Measurements from ENCODE around the gene S100G. TPM values are rescaled to one million over a fixed set of nuclear protein-coding genes. Genes with fewer than 3 reads are reported as not detected.

Gene S100G
- total and polyA plus RNA-seq, 2 donors (not counting 3 experiments of a cell fraction or from before 2014, with no cell fraction given) = not detected

GRCh38 chrX:16603822-16604221 lies 46.1 kb upstream of the S100G start:
- no peak overlapping the region for H3K4me3 ChIP-seq (replicated peaks in 1 of 3; ENCODE audit: insufficient read depth in 1 of 3, low read depth in 1 of 3, low read length in 3 of 3)
- intact Hi-C loops (cut with micrococcal nuclease) = no loop called here
- H3K27ac ChIP-seq (ENCODE audit: insufficient read depth, low read depth, low read length) = no peak overlapping the region
- dilution Hi-C loops (cut with MboI; ENCODE audit: extremely low pct_ligation_motif_present, low sequenced_read_pairs) = no loop called here
- H3K4me2 ChIP-seq (ENCODE audit: insufficient read depth, low read length) = peak overlapping the region; percentile 47
- no peaks in the 10 kb centered on the region for H3K27me3 ChIP-seq (ENCODE audit: control insufficient read depth in 2 of 2, insufficient read depth in 2 of 2, low read length in 2 of 2)
- ChIA-PET POLR2A (no interaction called here), CTCF (no interaction called here)
- H4K20me1 ChIP-seq (replicated peaks; ENCODE audit: control insufficient read depth, extremely low read depth, insufficient read depth, low read length) = no peaks in the 10 kb centered on the region
- FAIRE-seq = peak; percentile 71
- H3K36me3 ChIP-seq (ENCODE audit: control insufficient read depth in 2 of 2, extremely low read depth in 1 of 2, insufficient read depth in 2 of 2, low read length in 2 of 2) = no peaks in the 10 kb centered on the region
- no peak overlapping the region for H2AFZ ChIP-seq (ENCODE audit: low read depth, low read length)
- H3K9ac ChIP-seq (replicated peaks; ENCODE audit: extremely low read depth, insufficient read depth, low read length) = no peak overlapping the region
- peak; percentile 10 for TF ChIP-seq GATA2 (IDR thresholded peaks at IDR 0.05; ENCODE audit: insufficient read depth, insufficient read length, low read depth, low read length)
- TF ChIP-seq POLR2AphosphoS5 (IDR thresholded peaks at IDR 0.05; ENCODE audit: insufficient read depth, low read depth, low read length) = no peak
- DNase-seq (ENCODE audit: low read depth, low spot score) = peak; percentile 35
- H3K79me2 ChIP-seq (ENCODE audit: control insufficient read depth, insufficient read depth, low read length) = no peaks in the 10 kb centered on the region
- no peaks in the 10 kb centered on the region for H3K9me1 ChIP-seq (replicated peaks; ENCODE audit: control insufficient read depth, extremely low read depth, insufficient read depth, low read length)
- peaks cover 17% of the 10 kb centered on the region for H3K4me1 ChIP-seq (ENCODE audit: control insufficient read depth, extremely low read depth, insufficient read depth, low read length)
- no peaks in the 10 kb centered on the region for H3K9me3 ChIP-seq (replicated peaks; ENCODE audit: control insufficient read depth, insufficient read depth, low read length)
- no TSS peak for BruUV-seq (replicated peaks)

DNA sequence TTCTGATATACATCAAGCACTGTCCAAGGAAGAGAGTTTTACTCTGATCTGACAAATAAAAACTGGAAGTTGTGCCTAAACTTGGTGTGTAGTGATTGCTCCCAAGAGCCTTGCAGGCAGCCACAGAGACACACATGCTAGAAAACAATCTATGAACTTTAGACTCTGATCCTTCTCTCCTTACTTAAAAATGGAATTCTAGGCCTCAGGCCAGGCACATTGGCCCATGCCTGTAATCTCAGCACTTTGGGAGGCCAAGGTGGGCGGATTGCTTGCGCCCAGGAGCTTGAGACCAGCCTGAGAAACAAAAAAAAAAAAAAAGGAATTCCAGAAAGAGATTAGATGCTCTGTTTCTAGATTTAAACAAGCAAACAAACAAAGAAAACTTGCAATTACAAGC lies 45.6 kb upstream of the S100G start:
- Histone ChIP-seq H2AFZ (ENCODE audit: low read depth, low read length) (no peak overlapping the region), H3K4me2 (ENCODE audit: insufficient read depth, low read length) (no peak overlapping the region), H3K27ac (ENCODE audit: insufficient read depth, low read depth, low read length) (peak overlapping the region; percentile 17)

More for the DNA sequence above, 45.6 kb upstream of the S100G start:
- Histone ChIP-seq H4K20me1 (replicated peaks; ENCODE audit: control insufficient read depth, extremely low read depth, insufficient read depth, low read length) (no peaks in the 10 kb centered on the region), H3K4me3 (replicated peaks in 1 of 3; ENCODE audit: insufficient read depth in 1 of 3, low read depth in 1 of 3, low read length in 3 of 3) (no peak overlapping the region), H3K9ac (replicated peaks; ENCODE audit: extremely low read depth, insufficient read depth, low read length) (no peak overlapping the region), H3K27me3 (ENCODE audit: control insufficient read depth in 2 of 2, insufficient read depth in 2 of 2, low read length in 2 of 2) (no peaks in the 10 kb centered on the region), H3K4me1 (ENCODE audit: control insufficient read depth, extremely low read depth, insufficient read depth, low read length) (peaks cover 17% of the 10 kb centered on the region), H3K79me2 (ENCODE audit: control insufficient read depth, insufficient read depth, low read length) (no peaks in the 10 kb centered on the region), H3K9me3 (replicated peaks; ENCODE audit: control insufficient read depth, insufficient read depth, low read length) (no peaks in the 10 kb centered on the region), H3K36me3 (ENCODE audit: control insufficient read depth in 2 of 2, extremely low read depth in 1 of 2, insufficient read depth in 2 of 2, low read length in 2 of 2) (no peaks in the 10 kb centered on the region), H3K9me1 (replicated peaks; ENCODE audit: control insufficient read depth, extremely low read depth, insufficient read depth, low read length) (no peaks in the 10 kb centered on the region)
- no TSS peak for BruUV-seq (replicated peaks)
- CTCF ChIA-PET = no interaction called here
- peak; percentile 1 for DNase-seq (ENCODE audit: low read depth, low spot score)
- TF ChIP-seq MAX (IDR thresholded peaks at IDR 0.05; ENCODE audit: insufficient read depth, insufficient read length) (no peak), JUN (IDR thresholded peaks at IDR 0.05; ENCODE audit: borderline replicate concordance, insufficient read depth, insufficient read length, low read depth) (no peak), POLR2A (IDR thresholded peaks at IDR 0.05; ENCODE audit: low read depth, low read length) (no peak)
- FAIRE-seq = no peak
- POLR2A ChIA-PET = no interaction called here
- dilution Hi-C loops (cut with MboI; ENCODE audit: extremely low pct_ligation_motif_present, low sequenced_read_pairs) (no loop called here), intact Hi-C loops (cut with micrococcal nuclease) (no loop called here)
